Neural progenitor cell (in vitro differentiated cells): ENCODE data around the gene SLC25A2. TPM values are rescaled to one million over a fixed set of nuclear protein-coding genes. Genes with fewer than 3 reads are reported as not detected.

Experiments
- DNase-seq: peaks from one replicate; pipeline ENCODE4 v3.0.0-alpha.2; 2016; ENCODE audit warnings: low spot score
- H2AFZ ChIP-seq: fragments of 200-600 bp; sonication (generic); replicated peaks from 2 replicates; pipeline ENCODE4 v1.6.1; 2016; ENCODE audit warnings: antibody characterized with exemption
- H3F3A ChIP-seq: fragments of 200-600 bp; sonication (generic); 2 replicates; pipeline ENCODE4 v1.6.1; 2016; ENCODE audit warnings: antibody characterized with exemption, low read depth
- H3K27ac ChIP-seq: fragments of 200-600 bp; sonication (generic); 2 replicates; pipeline ENCODE4 v1.5.1; 2016; ENCODE audit warnings: mild to moderate bottlenecking
- H3K27me3 ChIP-seq: fragments of 200-600 bp; sonication (generic); 2 replicates; pipeline ENCODE4 v1.6.1; 2016; ENCODE audit warnings: mild to moderate bottlenecking, moderate library complexity
- H3K36me3 ChIP-seq: fragments of 200-600 bp; sonication (generic); 2 replicates; pipeline ENCODE4 v1.5.1; 2016
- H3K4me1 ChIP-seq: fragments of 200-600 bp; sonication (generic); 2 replicates; pipeline ENCODE4 v1.6.1; 2016; ENCODE audit warnings: mixed run types
- H3K4me2 ChIP-seq: fragments of 200-600 bp; sonication (generic); 2 replicates; pipeline ENCODE4 v1.6.1; 2016
- H3K4me3 ChIP-seq: fragments of 200-600 bp; sonication (generic); 2 replicates; pipeline ENCODE4 v1.5.1; 2016
- H3K79me2 ChIP-seq: fragments of 200-600 bp; sonication (generic); 2 replicates; pipeline ENCODE4 v1.6.1; 2016; ENCODE audit warnings: low read depth
- H3K9ac ChIP-seq: fragments of 200-600 bp; sonication (generic); 2 replicates; pipeline ENCODE4 v1.6.1; 2016
- H3K9me3 ChIP-seq: fragments of 200-600 bp; sonication (generic); 2 replicates; pipeline ENCODE4 v1.5.1; 2016; ENCODE audit warnings: low read depth
- H4K20me1 ChIP-seq: fragments of 200-600 bp; sonication (generic); 2 replicates; pipeline ENCODE4 v1.6.1; 2016; ENCODE audit warnings: low read depth
- H3K27ac Mint-ChIP-seq: 3 replicates; pipeline ENCODE4 v1.8.0; 2021; ENCODE audit warnings: mixed read lengths
- H3K27me3 Mint-ChIP-seq: 2 replicates; pipeline ENCODE4 v1.8.0; 2022; ENCODE audit warnings: low read depth, mild to moderate bottlenecking, inconsistent platforms, moderate library complexity, mixed read lengths; ENCODE audit not compliant: insufficient read depth
- H3K36me3 Mint-ChIP-seq: 3 replicates; pipeline ENCODE4 v1.8.0; 2021; ENCODE audit warnings: mixed read lengths
- H3K4me1 Mint-ChIP-seq: 3 replicates; pipeline ENCODE4 v1.8.0; 2021; ENCODE audit warnings: mixed read lengths
- H3K4me3 Mint-ChIP-seq: 3 replicates; pipeline ENCODE4 v1.8.0; 2021; ENCODE audit warnings: mild to moderate bottlenecking, moderate library complexity, mixed read lengths
- H3K9me3 Mint-ChIP-seq: 3 replicates; pipeline ENCODE4 v1.8.0; 2020; ENCODE audit warnings: mixed read lengths
- CTCF ChIP-seq: fragments of 200-600 bp; sonication (generic); IDR thresholded peaks from 2 replicates; pipeline ENCODE4 v1.5.1; 2017; ENCODE audit warnings: antibody characterized with exemption, mild to moderate bottlenecking
- EZH2 ChIP-seq: fragments of 200-600 bp; sonication (generic); IDR thresholded peaks from 2 replicates; pipeline ENCODE4 v1.6.1; 2017; ENCODE audit warnings: antibody characterized with exemption, mild to moderate bottlenecking, moderate library complexity
- EZH2phosphoT487 ChIP-seq: fragments of 200-600 bp; sonication (generic); IDR thresholded peaks from 2 replicates; pipeline ENCODE4 v1.6.1; 2017; ENCODE audit warnings: antibody characterized with exemption
- total RNA-seq: library from RNA; depleted of rRNA; stranded (reverse); fragments of >200 nt; gene quantifications from 2 replicates; pipeline ENCODE4 v1.2.3, GENCODE V29; 2015; ENCODE audit warnings: low replicate concordance

The SLC25A2 gene
- total RNA-seq, 1 donor from 2014 or later, result 0.22 TPM

DNA sequence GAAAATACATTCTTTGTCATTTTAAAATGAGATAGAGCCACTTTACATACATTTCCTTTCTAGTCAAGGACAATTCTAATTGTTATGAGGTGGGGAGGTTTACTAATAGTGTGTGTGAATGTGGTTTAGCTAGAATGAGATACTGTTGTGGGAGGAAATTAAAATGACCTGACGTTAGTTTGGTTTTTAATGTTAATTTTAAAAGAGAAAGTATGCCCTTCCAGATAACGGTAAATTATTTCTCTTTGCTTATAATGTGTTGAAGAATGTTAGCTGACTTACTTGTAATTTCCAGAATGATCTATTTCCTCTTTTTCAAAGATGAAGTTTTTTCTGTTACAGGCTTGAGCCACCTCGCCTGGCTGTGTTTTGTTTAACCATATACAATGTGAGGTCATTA, 18.4 kb upstream of the SLC25A2 start:
- peaks cover 5% of the 10 kb centered on the region for H3K27me3 Mint-ChIP-seq
- Histone ChIP-seq H3K4me3 (no peak overlapping the region), H3K9ac (no peak overlapping the region), H2AFZ (no peak overlapping the region), H3K4me1 (no peaks in the 10 kb centered on the region), H3K27ac (no peak overlapping the region), H4K20me1 (no peaks in the 10 kb centered on the region), H3K27me3 (no peaks in the 10 kb centered on the region), H3K9me3 (peaks cover 26% of the 10 kb centered on the region), H3K4me2 (no peak overlapping the region), H3K79me2 (peaks cover 31% of the 10 kb centered on the region), H3F3A (peaks cover 17% of the 10 kb centered on the region), H3K36me3 (peaks cover 25% of the 10 kb centered on the region)
- H3K4me3 Mint-ChIP-seq, result peak overlapping the region; percentile 15
- peaks cover 64% of the 10 kb centered on the region for H3K9me3 Mint-ChIP-seq
- H3K36me3 Mint-ChIP-seq, result peaks cover 31% of the 10 kb centered on the region
- no peak for DNase-seq
- no peak overlapping the region for H3K27ac Mint-ChIP-seq
- peaks cover 4% of the 10 kb centered on the region for H3K4me1 Mint-ChIP-seq
- no peak for TF ChIP-seq EZH2
- no peak for TF ChIP-seq EZH2phosphoT487
- no peak for TF ChIP-seq CTCF

DNA sequence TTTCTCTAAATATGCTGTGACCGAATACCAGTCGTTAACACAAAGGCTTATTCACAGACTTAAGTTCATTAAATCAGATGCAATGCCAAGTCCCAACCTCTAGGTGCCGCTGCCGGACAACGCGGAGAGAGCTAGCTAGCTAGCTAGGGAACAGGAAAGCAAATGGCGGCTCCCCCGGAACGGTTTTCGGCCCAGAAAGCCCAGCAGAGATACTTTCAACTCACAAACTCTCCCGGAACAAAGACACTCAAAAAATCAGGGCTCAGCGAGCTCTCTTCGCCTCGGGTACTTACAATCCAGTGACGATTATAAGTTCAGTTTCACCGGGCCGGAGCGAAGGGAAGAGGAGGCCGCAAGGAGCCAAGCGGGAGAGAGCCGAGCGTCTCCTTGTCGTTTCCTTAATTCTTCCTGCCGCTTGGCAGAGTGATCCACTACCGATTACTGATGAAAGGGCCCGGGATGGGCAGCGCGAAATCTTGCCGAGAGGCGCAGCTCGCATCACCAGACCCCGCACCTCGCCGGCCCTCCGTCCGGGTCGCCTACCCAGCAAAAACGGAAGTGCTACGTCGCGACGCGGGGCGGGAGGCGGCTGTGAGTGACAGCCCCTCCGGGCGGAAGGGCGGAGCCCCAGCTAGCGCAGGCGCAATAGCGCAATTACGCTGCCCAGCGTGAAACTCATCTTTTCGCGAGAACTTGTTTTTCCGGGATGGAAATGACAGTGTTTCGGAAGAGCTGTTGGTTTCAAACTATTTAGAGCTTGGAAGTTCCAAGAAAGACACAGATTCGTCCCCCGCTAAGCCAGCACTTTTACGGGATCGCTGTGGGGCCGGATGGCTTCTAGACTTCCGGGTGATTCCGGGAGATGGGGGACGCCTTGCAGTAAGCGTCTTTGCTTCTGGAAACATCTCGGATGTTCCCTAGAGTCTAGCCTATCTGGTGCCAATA, 16.6 kb upstream of the SLC25A2 start, which contains the start of gene TAF7:
Gene TAF7 (minus strand): TSS at position 560 of the 945 bp plus-strand sequence. CDS start 740 bp downstream, outside the sequence.
- DNase-seq, result peak; percentile 96
- Histone ChIP-seq H4K20me1 (no peaks in the 10 kb centered on the region), H3F3A (peaks cover 17% of the 10 kb centered on the region), H3K4me2 (peak within 1 kb of the TSS; percentile 76), H3K36me3 (peaks cover 33% of the 10 kb centered on the region), H3K9me3 (peaks cover 26% of the 10 kb centered on the region), H3K27ac (peak within 1 kb of the TSS; percentile 93), H3K79me2 (peaks cover 43% of the 10 kb centered on the region), H3K9ac (peak within 1 kb of the TSS; percentile 97), H2AFZ (peak within 1 kb of the TSS; percentile 98), H3K4me1 (no peaks in the 10 kb centered on the region), H3K4me3 (peak within 1 kb of the TSS; percentile 83), H3K27me3 (no peaks in the 10 kb centered on the region)
- Mint-ChIP-seq H3K27me3 (peaks cover 5% of the 10 kb centered on the region), H3K4me3 (peak within 1 kb of the TSS; percentile 98), H3K9me3 (peaks cover 76% of the 10 kb centered on the region), H3K36me3 (peaks cover 46% of the 10 kb centered on the region), H3K27ac (peak within 1 kb of the TSS; percentile 99), H3K4me1 (peaks cover 4% of the 10 kb centered on the region)
- TF ChIP-seq CTCF, result peak; percentile 93
- TF ChIP-seq EZH2phosphoT487, result no peak

DNA sequence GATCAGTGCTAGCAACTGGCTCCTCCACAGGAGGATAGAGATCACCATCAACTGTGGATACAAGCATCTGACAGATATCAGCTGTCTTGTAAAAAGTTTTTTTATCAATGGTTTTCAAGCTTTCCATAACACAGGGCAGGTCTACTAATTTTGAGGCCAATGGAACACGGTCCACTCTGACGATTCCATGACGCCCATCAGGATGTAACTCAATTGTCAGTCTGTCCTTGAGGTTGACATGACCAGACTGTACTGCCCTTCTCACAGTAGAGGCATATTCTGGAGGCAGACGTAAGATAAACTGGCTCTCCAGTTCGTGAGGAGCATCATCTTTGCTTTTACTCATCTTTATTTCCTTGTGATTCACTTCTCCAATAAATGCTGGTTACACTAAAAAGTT, 15.8 kb upstream of the SLC25A2 start:
- peaks cover 4% of the 10 kb centered on the region for H3K4me1 Mint-ChIP-seq
- H3K9ac ChIP-seq, result no peak overlapping the region
- DNase-seq, result no peak
- H3K27ac Mint-ChIP-seq, result no peak overlapping the region
- peaks cover 17% of the 10 kb centered on the region for H3F3A ChIP-seq
- H3K79me2 ChIP-seq, result peaks cover 45% of the 10 kb centered on the region
- H3K4me2 ChIP-seq, result peak overlapping the region; percentile 76
- peaks cover 8% of the 10 kb centered on the region for H3K27me3 Mint-ChIP-seq
- no peaks in the 10 kb centered on the region for H3K4me1 ChIP-seq
- no peaks in the 10 kb centered on the region for H4K20me1 ChIP-seq
- H3K27ac ChIP-seq, result no peak overlapping the region
- no peaks in the 10 kb centered on the region for H3K27me3 ChIP-seq
- peak overlapping the region; percentile 98 for H3K4me3 Mint-ChIP-seq
- H3K4me3 ChIP-seq, result peak overlapping the region; percentile 83
- H3K36me3 ChIP-seq, result peaks cover 33% of the 10 kb centered on the region
- no peak overlapping the region for H2AFZ ChIP-seq
- TF ChIP-seq CTCF (no peak), EZH2 (no peak), EZH2phosphoT487 (no peak)
- peaks cover 80% of the 10 kb centered on the region for H3K9me3 Mint-ChIP-seq
- peaks cover 54% of the 10 kb centered on the region for H3K36me3 Mint-ChIP-seq
- H3K9me3 ChIP-seq, result peaks cover 26% of the 10 kb centered on the region
